ENCODE measurements around the gene TOMM40.
"Not testable (repeated sequence)": the region's sequence is repeated elsewhere in the genome, so short reads cannot be mapped to it uniquely, and the experiment has no call there.

The TOMM40 gene

GRCh38 chr19:44912854-44913253, 21.8 kb downstream of the TOMM40 start:
- Histone ChIP-seq H3K23ac (ENCODE audit: low read depth, low read length, poor library complexity) (no peak overlapping the region), H4K91ac (ENCODE audit: low read depth, low read length, poor library complexity) (no peak overlapping the region), H3K79me1 (ENCODE audit: low read depth, low read length) (no peaks in the 10 kb centered on the region), H3K9me3 (replicated peaks in 1 of 2; ENCODE audit: control insufficient read depth in 2 of 2, insufficient read depth in 1 of 2, low read depth in 1 of 2, low read length in 2 of 2) (no peaks in the 10 kb centered on the region), H3K4me1 (ENCODE audit: control insufficient read depth in 2 of 2, insufficient read depth in 1 of 2, low read depth in 1 of 2, low read length in 2 of 2) (peaks cover 4 to 9% of the 10 kb centered on the region in 2 donors), H2BK5ac (ENCODE audit: low read length) (no peak overlapping the region), H2BK15ac (ENCODE audit: low read length) (no peak overlapping the region), H3K4me2 (ENCODE audit: insufficient read depth, low read length, poor library complexity, severe bottlenecking) (no peak overlapping the region), H2AFZ (ENCODE audit: low read length) (no peak overlapping the region), H3K4me3 (ENCODE audit: low read length in 2 of 2) (no peak overlapping the region), H3K36me3 (replicated peaks in 1 of 2; ENCODE audit: control insufficient read depth in 2 of 2, insufficient read depth in 2 of 2, low read length in 2 of 2) (peaks cover 0 to 3% of the 10 kb centered on the region in 2 donors), H2BK120ac (ENCODE audit: low read depth, low read length) (no peak overlapping the region), H3K9ac (ENCODE audit: low read depth, low read length, poor library complexity) (no peak overlapping the region), H4K8ac (ENCODE audit: low read depth, low read length) (no peak overlapping the region), H2AK5ac (ENCODE audit: low read depth, low read length) (no peak overlapping the region), H3K27ac (replicated peaks; ENCODE audit: low read length) (no peak overlapping the region), H3K27me3 (ENCODE audit: control insufficient read depth in 3 of 3, insufficient read depth in 3 of 3, low read depth in 1 of 3, low read length in 3 of 3) (peaks cover 0 to 11% (median 0%) of the 10 kb centered on the region in 3 experiments), H3K4ac (ENCODE audit: low read length) (no peak overlapping the region), H3K18ac (ENCODE audit: low read length) (no peak overlapping the region), H3K14ac (ENCODE audit: low read length) (no peak overlapping the region), H2BK12ac (ENCODE audit: low read length) (no peak overlapping the region)
- no CpG with 5 or more reads among the region's 6 CpGs for WGBS, 2 donors (ENCODE audit: extremely low coverage in 2 of 2, insufficient read length in 2 of 2, insufficient replicate concordance in 1 of 2)
- DNase-seq (ENCODE audit: low spot score): no peak

- not testable (repeated sequence) for H3K23ac ChIP-seq (ENCODE audit: low read depth, low read length, poor library complexity); H3K36me3 ChIP-seq (replicated peaks in 1 of 2; ENCODE audit: control insufficient read depth in 2 of 2, insufficient read depth in 2 of 2, low read length in 2 of 2); H4K91ac ChIP-seq (ENCODE audit: low read depth, low read length, poor library complexity); H3K4ac ChIP-seq (ENCODE audit: low read length); H3K79me1 ChIP-seq (ENCODE audit: low read depth, low read length); H3K4me1 ChIP-seq (ENCODE audit: control insufficient read depth in 2 of 2, insufficient read depth in 1 of 2, low read depth in 1 of 2, low read length in 2 of 2); H2BK12ac ChIP-seq (ENCODE audit: low read length); H2BK120ac ChIP-seq (ENCODE audit: low read depth, low read length); H2BK5ac ChIP-seq (ENCODE audit: low read length); DNase-seq (ENCODE audit: low spot score); H3K9me3 ChIP-seq (replicated peaks in 1 of 2; ENCODE audit: control insufficient read depth in 2 of 2, insufficient read depth in 1 of 2, low read depth in 1 of 2, low read length in 2 of 2); H3K27ac ChIP-seq (replicated peaks; ENCODE audit: low read length); H4K8ac ChIP-seq (ENCODE audit: low read depth, low read length); H3K14ac ChIP-seq (ENCODE audit: low read length)
- H3K4me3 ChIP-seq (ENCODE audit: low read length in 2 of 2): peak overlapping the region in 1 of 2 donors; percentile 47
- peak overlapping the region; percentile 94 for H2AFZ ChIP-seq (ENCODE audit: low read length)
- WGBS, 2 donors (ENCODE audit: extremely low coverage in 2 of 2, insufficient read length in 2 of 2, insufficient replicate concordance in 1 of 2): no CpG with 5 or more reads among the region's 23 CpGs
- peaks cover 0 to 11% (median 0%) of the 10 kb centered on the region in 3 experiments for H3K27me3 ChIP-seq (ENCODE audit: control insufficient read depth in 3 of 3, insufficient read depth in 3 of 3, low read depth in 1 of 3, low read length in 3 of 3)
- peak overlapping the region; percentile 81 for H2AK5ac ChIP-seq (ENCODE audit: low read depth, low read length)
- H3K18ac ChIP-seq (ENCODE audit: low read length): peak overlapping the region; percentile 94
- peak overlapping the region; percentile 60 for H3K9ac ChIP-seq (ENCODE audit: low read depth, low read length, poor library complexity)
- H2BK15ac ChIP-seq (ENCODE audit: low read length): peak overlapping the region; percentile 97
- peak overlapping the region; percentile 50 for H3K4me2 ChIP-seq (ENCODE audit: insufficient read depth, low read length, poor library complexity, severe bottlenecking)
Measured at GRCh38 chr19:44913512-44914432, 22.7 kb downstream of the TOMM40 start.

- Histone ChIP-seq H3K9ac (ENCODE audit: low read depth, low read length, poor library complexity) (peak within 1 kb of the TSS; percentile 60), H2BK15ac (ENCODE audit: low read length) (peak within 1 kb of the TSS; percentile 97), H2AFZ (ENCODE audit: low read length) (peak within 1 kb of the TSS; percentile 94), H3K4me2 (ENCODE audit: insufficient read depth, low read length, poor library complexity, severe bottlenecking) (peak within 1 kb of the TSS; percentile 50), H3K27me3 (ENCODE audit: control insufficient read depth in 3 of 3, insufficient read depth in 3 of 3, low read depth in 1 of 3, low read length in 3 of 3) (peaks cover 0 to 11% (median 0%) of the 10 kb centered on the region in 3 experiments), H2AK5ac (ENCODE audit: low read depth, low read length) (peak within 1 kb of the TSS; percentile 81), H3K18ac (ENCODE audit: low read length) (peak within 1 kb of the TSS; percentile 94), H3K4me3 (ENCODE audit: low read length in 2 of 2) (peak within 1 kb of the TSS; percentile 47 to 75), H3K27ac (replicated peaks; ENCODE audit: low read length) (peak within 1 kb of the TSS; percentile 83)
- H2BK12ac ChIP-seq (ENCODE audit: low read length); H3K4me1 ChIP-seq (ENCODE audit: control insufficient read depth in 2 of 2, insufficient read depth in 1 of 2, low read depth in 1 of 2, low read length in 2 of 2); H2BK5ac ChIP-seq (ENCODE audit: low read length); H3K23ac ChIP-seq (ENCODE audit: low read depth, low read length, poor library complexity); H3K79me1 ChIP-seq (ENCODE audit: low read depth, low read length); H4K91ac ChIP-seq (ENCODE audit: low read depth, low read length, poor library complexity); H3K36me3 ChIP-seq (replicated peaks in 1 of 2; ENCODE audit: control insufficient read depth in 2 of 2, insufficient read depth in 2 of 2, low read length in 2 of 2); H2BK120ac ChIP-seq (ENCODE audit: low read depth, low read length); H3K9me3 ChIP-seq (replicated peaks in 1 of 2; ENCODE audit: control insufficient read depth in 2 of 2, insufficient read depth in 1 of 2, low read depth in 1 of 2, low read length in 2 of 2); H4K8ac ChIP-seq (ENCODE audit: low read depth, low read length); H3K14ac ChIP-seq (ENCODE audit: low read length); H3K4ac ChIP-seq (ENCODE audit: low read length): not testable (repeated sequence)
- no CpG with 5 or more reads among the region's 28 CpGs for WGBS, 2 donors (ENCODE audit: extremely low coverage in 2 of 2, insufficient read length in 2 of 2, insufficient replicate concordance in 1 of 2)
- DNase-seq (ENCODE audit: low spot score): peak; percentile 91
Measured at GRCh38 chr19:44914433-44915206, 23.6 kb downstream of the TOMM40 start, which contains the start of gene APOC1. Gene APOC1, plus strand, starts transcription at chr19:44914608. Its CDS starts 284 bp downstream, at chr19:44914892.

Measured in neuronal stem cell (in vitro differentiated cells).